ENCODE results near the gene SLC4A1AP. TPM values are rescaled to one million over a fixed set of nuclear protein-coding genes. Genes with fewer than 3 reads are reported as not detected.

The SLC4A1AP gene
- total and polyA plus RNA-seq, 2 of the 13 experiments (the other 11 are each of a cell fraction or from before 2014, with no cell fraction given): 15.3 to 44.6 TPM

- TF ChIP-seq STAG1 (CRISPR knock-in tag; IDR thresholded peaks at IDR 0.05) (no peak), FOXJ3 (CRISPR knock-in tag; IDR thresholded peaks at IDR 0.05; ENCODE audit: borderline replicate concordance) (no peak), PTBP1 (IDR thresholded peaks at IDR 0.05; ENCODE audit: low read depth, low read length, poor library complexity, severe bottlenecking) (no peak), ZNF138 (CRISPR knock-in tag; IDR thresholded peaks at IDR 0.05; ENCODE audit: low read depth) (no peak), ZNF264 (CRISPR knock-in tag; IDR thresholded peaks at IDR 0.05) (no peak), POLR2AphosphoS5 (IDR thresholded peaks at IDR 0.05; ENCODE audit: low read depth, low read length) (no peak), TP53 (CRISPR knock-in tag; conservative IDR thresholded peaks at IDR 0.05) (no peak), ZFP41 (CRISPR knock-in tag; IDR thresholded peaks at IDR 0.05; ENCODE audit: borderline replicate concordance) (no peak)
- TF ChIP-seq, protein P1, sequence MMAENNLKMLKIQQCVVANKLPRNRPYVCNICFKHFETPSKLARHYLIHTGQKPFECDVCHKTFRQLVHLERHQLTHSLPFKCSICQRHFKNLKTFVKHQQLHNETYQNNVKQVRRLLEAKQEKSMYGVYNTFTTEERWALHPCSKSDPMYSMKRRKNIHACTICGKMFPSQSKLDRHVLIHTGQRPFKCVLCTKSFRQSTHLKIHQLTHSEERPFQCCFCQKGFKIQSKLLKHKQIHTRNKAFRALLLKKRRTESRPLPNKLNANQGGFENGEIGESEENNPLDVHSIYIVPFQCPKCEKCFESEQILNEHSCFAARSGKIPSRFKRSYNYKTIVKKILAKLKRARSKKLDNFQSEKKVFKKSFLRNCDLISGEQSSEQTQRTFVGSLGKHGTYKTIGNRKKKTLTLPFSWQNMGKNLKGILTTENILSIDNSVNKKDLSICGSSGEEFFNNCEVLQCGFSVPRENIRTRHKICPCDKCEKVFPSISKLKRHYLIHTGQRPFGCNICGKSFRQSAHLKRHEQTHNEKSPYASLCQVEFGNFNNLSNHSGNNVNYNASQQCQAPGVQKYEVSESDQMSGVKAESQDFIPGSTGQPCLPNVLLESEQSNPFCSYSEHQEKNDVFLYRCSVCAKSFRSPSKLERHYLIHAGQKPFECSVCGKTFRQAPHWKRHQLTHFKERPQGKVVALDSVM (CRISPR knock-in tag; IDR thresholded peaks at IDR 0.05): no peak
- TF ChIP-seq, protein P2, sequence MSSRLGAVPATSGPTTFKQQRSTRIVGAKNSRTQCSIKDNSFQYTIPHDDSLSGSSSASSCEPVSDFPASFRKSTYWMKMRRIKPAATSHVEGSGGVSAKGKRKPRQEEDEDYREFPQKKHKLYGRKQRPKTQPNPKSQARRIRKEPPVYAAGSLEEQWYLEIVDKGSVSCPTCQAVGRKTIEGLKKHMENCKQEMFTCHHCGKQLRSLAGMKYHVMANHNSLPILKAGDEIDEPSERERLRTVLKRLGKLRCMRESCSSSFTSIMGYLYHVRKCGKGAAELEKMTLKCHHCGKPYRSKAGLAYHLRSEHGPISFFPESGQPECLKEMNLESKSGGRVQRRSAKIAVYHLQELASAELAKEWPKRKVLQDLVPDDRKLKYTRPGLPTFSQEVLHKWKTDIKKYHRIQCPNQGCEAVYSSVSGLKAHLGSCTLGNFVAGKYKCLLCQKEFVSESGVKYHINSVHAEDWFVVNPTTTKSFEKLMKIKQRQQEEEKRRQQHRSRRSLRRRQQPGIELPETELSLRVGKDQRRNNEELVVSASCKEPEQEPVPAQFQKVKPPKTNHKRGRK (CRISPR knock-in tag; IDR thresholded peaks at IDR 0.05): no peak
- TF ChIP-seq, protein P3, sequence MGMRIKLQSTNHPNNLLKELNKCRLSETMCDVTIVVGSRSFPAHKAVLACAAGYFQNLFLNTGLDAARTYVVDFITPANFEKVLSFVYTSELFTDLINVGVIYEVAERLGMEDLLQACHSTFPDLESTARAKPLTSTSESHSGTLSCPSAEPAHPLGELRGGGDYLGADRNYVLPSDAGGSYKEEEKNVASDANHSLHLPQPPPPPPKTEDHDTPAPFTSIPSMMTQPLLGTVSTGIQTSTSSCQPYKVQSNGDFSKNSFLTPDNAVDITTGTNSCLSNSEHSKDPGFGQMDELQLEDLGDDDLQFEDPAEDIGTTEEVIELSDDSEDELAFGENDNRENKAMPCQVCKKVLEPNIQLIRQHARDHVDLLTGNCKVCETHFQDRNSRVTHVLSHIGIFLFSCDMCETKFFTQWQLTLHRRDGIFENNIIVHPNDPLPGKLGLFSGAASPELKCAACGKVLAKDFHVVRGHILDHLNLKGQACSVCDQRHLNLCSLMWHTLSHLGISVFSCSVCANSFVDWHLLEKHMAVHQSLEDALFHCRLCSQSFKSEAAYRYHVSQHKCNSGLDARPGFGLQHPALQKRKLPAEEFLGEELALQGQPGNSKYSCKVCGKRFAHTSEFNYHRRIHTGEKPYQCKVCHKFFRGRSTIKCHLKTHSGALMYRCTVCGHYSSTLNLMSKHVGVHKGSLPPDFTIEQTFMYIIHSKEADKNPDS (CRISPR knock-in tag; IDR thresholded peaks at IDR 0.05): no peak
These were observed 70.6 kb downstream of the SLC4A1AP start (continued) for GRCh38 chr2:27734305-27734704.

All from HepG2 (cell line).